OCI-LY3 (cell line): ENCODE measurements around the gene SPAG6.

Source experiments
- H2AFZ ChIP-seq: fragments of 200-600, 300-600 bp; shearing (Covaris generic); 2 replicates; pipeline ENCODE4 v1.6.0; 2014; ENCODE audit warnings: antibody characterized with exemption, low read depth, low read length
- H3K27ac ChIP-seq: fragments of 200-600, 300-600 bp; sonication (generic); 2 replicates; pipeline ENCODE4 v1.5.1; 2014; ENCODE audit warnings: mild to moderate bottlenecking, low read length, moderate library complexity, mixed read lengths
- H3K27me3 ChIP-seq: fragments of 200-600, 300-600 bp; sonication (generic); 2 replicates; pipeline ENCODE4 v1.6.1; 2014; ENCODE audit warnings: low read depth, low read length, mixed read lengths
- H3K36me3 ChIP-seq: fragments of 200-600, 300-600 bp; sonication (generic); replicated peaks from 2 replicates; pipeline ENCODE3; 2014; ENCODE audit warnings: low read depth, low read length, mixed read lengths
- H3K4me1 ChIP-seq: fragments of 300-600, 200-600 bp; sonication (generic); 2 replicates; pipeline ENCODE4 v1.6.1; 2014; ENCODE audit warnings: low read length, mixed read lengths
- H3K4me2 ChIP-seq: fragments of 200-600, 300-600 bp; sonication (generic); 2 replicates; pipeline ENCODE4 v1.6.1; 2014; ENCODE audit warnings: low read length, mixed read lengths
- H3K4me3 ChIP-seq: fragments of 300-600, 200-600 bp; sonication (generic); 2 replicates; pipeline ENCODE4 v1.5.1; 2014; ENCODE audit warnings: antibody characterized with exemption, mild to moderate bottlenecking, low read length, moderate library complexity
- H3K79me2 ChIP-seq: fragments of 300-600, 200-600 bp; shearing (Covaris generic); 2 replicates; pipeline ENCODE4 v1.6.1; 2014; ENCODE audit warnings: mild to moderate bottlenecking, low read length, mixed read lengths
- H3K9ac ChIP-seq: fragments of 300-600, 200-600 bp; shearing (Covaris generic); 2 replicates; pipeline ENCODE4 v1.6.0; 2014; ENCODE audit warnings: mild to moderate bottlenecking, low read length, moderate library complexity
- H3K9me3 ChIP-seq: fragments of 200-600, 300-600 bp; shearing (Covaris generic); 2 replicates; pipeline ENCODE4 v1.6.1; 2014; ENCODE audit warnings: low read length, mixed read lengths; ENCODE audit not compliant: insufficient read depth
- H4K20me1 ChIP-seq: fragments of 200-600, 300-600 bp; sonication (generic); 2 replicates; pipeline ENCODE4 v1.6.1; 2016; ENCODE audit warnings: low read length, mixed read lengths; ENCODE audit not compliant: insufficient read depth
- EZH2phosphoT487 ChIP-seq: fragments of 200-600 bp; shearing (Covaris generic); IDR thresholded peaks from 2 replicates; pipeline ENCODE4 v1.6.1; 2018; ENCODE audit warnings: antibody characterized with exemption, mixed run types, low read depth
- TF ChIP-seq, protein P1 (sequence below): fragments of 200-600, 300-600 bp; sonication (generic); IDR thresholded peaks from 2 replicates; pipeline ENCODE4 v1.5.1; 2014; ENCODE audit warnings: antibody characterized with exemption, low read length, low read depth

SPAG6 gene

DNA sequence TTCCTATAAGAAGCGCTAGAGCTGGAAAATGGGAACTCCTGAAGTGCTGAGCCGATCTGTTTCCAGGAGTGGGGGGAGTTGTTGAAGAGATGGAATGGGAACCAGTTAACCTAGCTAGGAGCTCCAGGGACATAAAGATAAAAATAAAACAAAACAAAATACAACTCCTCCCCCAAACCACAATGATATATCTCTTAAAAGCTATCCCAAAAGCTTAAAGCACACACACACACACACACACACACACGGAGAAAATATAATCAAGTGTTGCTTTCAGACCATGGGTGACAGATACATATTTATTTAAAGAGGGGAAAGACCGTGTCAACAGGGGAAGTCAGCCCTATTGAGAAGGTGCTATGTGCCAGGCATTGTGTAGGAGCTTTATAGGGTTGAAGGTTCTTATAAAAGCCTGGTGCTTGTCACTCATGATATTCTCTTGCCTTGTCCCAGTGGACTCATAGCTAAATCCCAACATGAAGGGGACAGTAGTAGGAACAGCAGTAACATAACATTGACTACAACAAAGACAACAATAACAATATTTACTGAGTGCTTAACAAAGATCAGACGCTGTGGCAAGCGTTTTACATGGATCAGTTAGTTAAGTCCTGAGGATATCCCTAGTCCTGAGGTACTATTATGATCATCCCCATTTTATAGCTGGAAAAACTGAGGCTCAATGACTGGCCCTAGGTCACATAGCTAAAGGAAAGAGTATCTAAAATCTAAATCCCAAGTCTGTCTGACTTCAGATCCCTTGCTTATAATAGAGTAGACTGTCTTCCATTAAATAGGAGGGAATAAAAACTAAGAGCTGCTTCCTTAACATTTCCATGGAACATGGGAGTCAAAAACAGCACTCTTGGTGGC is 115.5 kb downstream of the SPAG6 start:
- no peak overlapping the region for H3K9ac ChIP-seq
- peaks cover 25% of the 10 kb centered on the region for H3K4me1 ChIP-seq
- no peaks in the 10 kb centered on the region for H3K9me3 ChIP-seq
- no peak overlapping the region for H3K4me3 ChIP-seq
- TF ChIP-seq EZH2phosphoT487: no peak
- TF ChIP-seq, protein P1, sequence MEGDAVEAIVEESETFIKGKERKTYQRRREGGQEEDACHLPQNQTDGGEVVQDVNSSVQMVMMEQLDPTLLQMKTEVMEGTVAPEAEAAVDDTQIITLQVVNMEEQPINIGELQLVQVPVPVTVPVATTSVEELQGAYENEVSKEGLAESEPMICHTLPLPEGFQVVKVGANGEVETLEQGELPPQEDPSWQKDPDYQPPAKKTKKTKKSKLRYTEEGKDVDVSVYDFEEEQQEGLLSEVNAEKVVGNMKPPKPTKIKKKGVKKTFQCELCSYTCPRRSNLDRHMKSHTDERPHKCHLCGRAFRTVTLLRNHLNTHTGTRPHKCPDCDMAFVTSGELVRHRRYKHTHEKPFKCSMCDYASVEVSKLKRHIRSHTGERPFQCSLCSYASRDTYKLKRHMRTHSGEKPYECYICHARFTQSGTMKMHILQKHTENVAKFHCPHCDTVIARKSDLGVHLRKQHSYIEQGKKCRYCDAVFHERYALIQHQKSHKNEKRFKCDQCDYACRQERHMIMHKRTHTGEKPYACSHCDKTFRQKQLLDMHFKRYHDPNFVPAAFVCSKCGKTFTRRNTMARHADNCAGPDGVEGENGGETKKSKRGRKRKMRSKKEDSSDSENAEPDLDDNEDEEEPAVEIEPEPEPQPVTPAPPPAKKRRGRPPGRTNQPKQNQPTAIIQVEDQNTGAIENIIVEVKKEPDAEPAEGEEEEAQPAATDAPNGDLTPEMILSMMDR: no peak
- H3K36me3 ChIP-seq: no peaks in the 10 kb centered on the region
- H4K20me1 ChIP-seq: no peaks in the 10 kb centered on the region
- no peaks in the 10 kb centered on the region for H3K27me3 ChIP-seq
- H3K4me2 ChIP-seq: no peak overlapping the region
- H2AFZ ChIP-seq: no peak overlapping the region
- no peaks in the 10 kb centered on the region for H3K79me2 ChIP-seq
- H3K27ac ChIP-seq: no peak overlapping the region

DNA sequence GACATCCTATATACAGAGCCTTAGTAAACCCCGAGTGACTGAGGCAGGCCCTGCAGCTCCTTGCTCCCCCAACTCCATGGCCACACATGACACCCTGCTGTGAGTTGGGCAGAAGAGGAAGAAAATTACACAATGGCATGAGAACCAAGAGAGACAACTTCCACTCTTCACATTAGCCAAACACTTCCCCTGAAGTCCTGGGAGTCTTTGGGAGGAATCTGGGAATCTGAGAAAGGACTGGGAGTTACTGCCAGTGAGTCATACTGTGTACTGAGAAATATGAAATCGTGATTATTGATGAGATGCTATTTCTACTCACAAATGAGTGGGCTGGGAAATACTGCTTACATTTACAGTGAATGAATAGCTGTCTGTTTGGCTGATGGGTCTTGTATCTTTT is 116.6 kb downstream of the SPAG6 start:
- no peak overlapping the region for H3K4me2 ChIP-seq
- H3K4me3 ChIP-seq: no peak overlapping the region
- TF ChIP-seq, protein P1: no peak
- TF ChIP-seq EZH2phosphoT487: no peak

GRCh38 chr10:22463255-22463654 is 118.0 kb downstream of the SPAG6 start:
- Histone ChIP-seq H3K27ac (no peak overlapping the region), H2AFZ (no peak overlapping the region), H3K4me2 (no peak overlapping the region), H3K27me3 (no peaks in the 10 kb centered on the region), H3K9me3 (no peaks in the 10 kb centered on the region), H4K20me1 (no peaks in the 10 kb centered on the region), H3K4me3 (no peak overlapping the region), H3K9ac (no peak overlapping the region), H3K36me3 (no peaks in the 10 kb centered on the region), H3K79me2 (no peaks in the 10 kb centered on the region), H3K4me1 (peaks cover 25% of the 10 kb centered on the region)
- TF ChIP-seq, protein P1: no peak
- TF ChIP-seq EZH2phosphoT487: no peak

More for the DNA sequence above, 116.6 kb downstream of the SPAG6 start:
- H3K27me3 ChIP-seq: no peaks in the 10 kb centered on the region
- no peaks in the 10 kb centered on the region for H3K9me3 ChIP-seq
- no peak overlapping the region for H2AFZ ChIP-seq
- H4K20me1 ChIP-seq: no peaks in the 10 kb centered on the region
- H3K27ac ChIP-seq: no peak overlapping the region
- no peaks in the 10 kb centered on the region for H3K79me2 ChIP-seq
- no peaks in the 10 kb centered on the region for H3K36me3 ChIP-seq
- peaks cover 25% of the 10 kb centered on the region for H3K4me1 ChIP-seq
- no peak overlapping the region for H3K9ac ChIP-seq

DNA sequence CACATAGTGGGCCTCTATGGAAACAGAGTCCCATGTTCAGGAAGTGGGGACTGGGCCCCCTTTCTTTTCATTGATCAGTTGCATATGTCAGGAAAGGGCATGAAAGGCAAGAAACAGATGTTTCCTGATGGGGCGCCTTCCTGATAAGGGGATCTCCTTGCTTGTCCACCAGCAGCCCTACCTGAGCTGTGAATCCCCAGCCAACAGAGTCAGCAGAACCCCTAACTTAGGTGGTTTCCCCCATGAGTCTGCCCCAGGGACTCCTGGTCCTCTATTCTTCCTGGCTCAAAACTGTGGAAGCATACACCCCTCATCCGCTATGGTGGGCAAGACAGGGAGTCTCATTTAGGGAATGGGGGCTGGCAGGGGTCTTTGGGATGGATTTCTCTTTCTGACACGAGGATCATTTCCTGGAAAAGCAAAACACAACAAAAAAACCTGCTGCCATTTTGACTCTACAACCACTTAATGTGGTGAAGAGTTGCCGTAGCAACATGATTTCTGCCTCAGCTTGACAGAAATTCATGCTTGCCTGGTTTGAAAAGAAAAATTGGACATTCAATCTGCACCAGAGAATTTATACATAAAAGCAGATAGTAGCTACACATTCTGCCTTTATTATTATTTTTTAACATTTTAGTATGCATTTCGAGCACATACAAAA is 119.8 kb downstream of the SPAG6 start:
- no peak overlapping the region for H3K4me3 ChIP-seq
- peaks cover 12% of the 10 kb centered on the region for H3K4me1 ChIP-seq
- no peak overlapping the region for H2AFZ ChIP-seq
- TF ChIP-seq EZH2phosphoT487: no peak
- TF ChIP-seq, protein P1: no peak
- H3K9ac ChIP-seq: no peak overlapping the region
- no peak overlapping the region for H3K4me2 ChIP-seq
- H3K27ac ChIP-seq: no peak overlapping the region
- H3K9me3 ChIP-seq: no peaks in the 10 kb centered on the region
- H3K36me3 ChIP-seq: no peaks in the 10 kb centered on the region
- no peaks in the 10 kb centered on the region for H4K20me1 ChIP-seq
- no peaks in the 10 kb centered on the region for H3K27me3 ChIP-seq
- no peaks in the 10 kb centered on the region for H3K79me2 ChIP-seq
